MM.1S (cell line): Measurements from ENCODE around the gene CHTF18.
"Not testable (repeated sequence)": the region's sequence is repeated elsewhere in the genome, so short reads cannot be mapped to it uniquely, and the experiment has no call there.

Source experiments
- DNase-seq: peaks from one replicate; pipeline ENCODE4 v3.0.0-alpha.2; 2015
- H2AFZ ChIP-seq: fragments of 300-600 bp; sonication (generic); 2 replicates; pipeline ENCODE4 v1.6.0; 2016; ENCODE audit warnings: antibody characterized with exemption, low read length
- H3F3A ChIP-seq: fragments of 300-600 bp; sonication (generic); 2 replicates; pipeline ENCODE4 v1.6.1; 2016; ENCODE audit warnings: mild to moderate bottlenecking, antibody characterized with exemption, low read length, moderate library complexity, mixed read lengths; ENCODE audit not compliant: insufficient read depth
- H3K27ac ChIP-seq: fragments of 300-600 bp; sonication (generic); 2 replicates; pipeline ENCODE4 v1.5.1; 2016; ENCODE audit warnings: mild to moderate bottlenecking, low read length
- H3K27me3 ChIP-seq: fragments of 300-600 bp; sonication (generic); replicated peaks from 2 replicates; pipeline ENCODE4 v1.6.0; 2016; ENCODE audit warnings: low read length; ENCODE audit not compliant: insufficient read depth
- H3K36me3 ChIP-seq: fragments of 300-600 bp; sonication (generic); replicated peaks from 2 replicates; pipeline ENCODE4 v1.6.1; 2016; ENCODE audit warnings: mild to moderate bottlenecking, low read length, mixed read lengths; ENCODE audit not compliant: insufficient read depth
- H3K4me1 ChIP-seq: fragments of 300-600 bp; sonication (generic); 2 replicates; pipeline ENCODE4 v1.6.1; 2016; ENCODE audit warnings: low read length, mixed read lengths
- H3K4me2 ChIP-seq: fragments of 300-600 bp; sonication (generic); 2 replicates; pipeline ENCODE4 v1.6.0; 2016; ENCODE audit warnings: low read depth, low read length
- H3K4me3 ChIP-seq: fragments of 300-600 bp; sonication (generic); 2 replicates; pipeline ENCODE4 v1.5.1; 2016; ENCODE audit warnings: low read length, mixed read lengths
- H3K79me2 ChIP-seq: fragments of 300-600 bp; sonication (generic); 2 replicates; pipeline ENCODE4 v1.6.1; 2016; ENCODE audit warnings: mixed run types, low read length, mixed read lengths
- H3K9ac ChIP-seq: fragments of 300-600 bp; sonication (generic); 2 replicates; pipeline ENCODE4 v1.6.1; 2016; ENCODE audit warnings: low read length, mixed read lengths
- H3K9me2 ChIP-seq: fragments of 300-600 bp; sonication (generic); replicated peaks from 2 replicates; pipeline ENCODE4 v1.6.1; 2016; ENCODE audit warnings: mild to moderate bottlenecking, low read length, mixed read lengths; ENCODE audit not compliant: insufficient read depth
- H3K9me3 ChIP-seq: fragments of 300-600 bp; sonication (generic); replicated peaks from 2 replicates; pipeline ENCODE4 v1.6.1; 2016; ENCODE audit warnings: mild to moderate bottlenecking, low read length, mixed read lengths; ENCODE audit not compliant: insufficient read depth
- H4K20me1 ChIP-seq: fragments of 300-600 bp; sonication (generic); 2 replicates; pipeline ENCODE4 v1.6.1; 2016; ENCODE audit warnings: mild to moderate bottlenecking, low read length, moderate library complexity, mixed read lengths; ENCODE audit not compliant: insufficient read depth
- CTCF ChIP-seq: fragments of 300-600 bp; sonication (generic); IDR thresholded peaks from 2 replicates; pipeline ENCODE4 v1.5.1; 2016; ENCODE audit warnings: antibody characterized with exemption, low read length, mixed read lengths
- EZH2 ChIP-seq: fragments of 300-600 bp; sonication (generic); optimal IDR thresholded peaks from 2 replicates; pipeline ENCODE3; 2017; ENCODE audit warnings: low read depth, mild to moderate bottlenecking, antibody characterized with exemption, low read length, mixed read lengths
- EZH2phosphoT487 ChIP-seq: fragments of 300-600 bp; sonication (generic); IDR thresholded peaks from 2 replicates; pipeline ENCODE4 v1.6.1; 2018; ENCODE audit warnings: antibody characterized with exemption, low read length

CHTF18 gene

GRCh38 chr16:751152-752006 is 37.0 kb upstream of the CHTF18 start:
- no peaks in the 10 kb centered on the region for H3F3A ChIP-seq
- peaks cover 95% of the 10 kb centered on the region for H3K27me3 ChIP-seq
- no peak overlapping the region for H3K4me3 ChIP-seq
- H3K9me2 ChIP-seq: no peaks in the 10 kb centered on the region
- H2AFZ ChIP-seq: no peak overlapping the region
- no peak overlapping the region for H3K9ac ChIP-seq
- DNase-seq: no peak
- H3K27ac ChIP-seq: no peak overlapping the region
- no peaks in the 10 kb centered on the region for H3K9me3 ChIP-seq
- TF ChIP-seq EZH2 (no peak), EZH2phosphoT487 (no peak), CTCF (no peak)
- H3K36me3 ChIP-seq: no peaks in the 10 kb centered on the region
- no peaks in the 10 kb centered on the region for H4K20me1 ChIP-seq
- H3K79me2 ChIP-seq: no peaks in the 10 kb centered on the region
- H3K4me2 ChIP-seq: no peak overlapping the region
- H3K4me1 ChIP-seq: no peaks in the 10 kb centered on the region

- no peaks in the 10 kb centered on the region for H3F3A ChIP-seq
- H3K9me3 ChIP-seq: no peaks in the 10 kb centered on the region
- TF ChIP-seq CTCF (no peak), EZH2 (no peak), EZH2phosphoT487 (no peak)
- no peaks in the 10 kb centered on the region for H3K79me2 ChIP-seq
- no peaks in the 10 kb centered on the region for H4K20me1 ChIP-seq
- peaks cover 96% of the 10 kb centered on the region for H3K27me3 ChIP-seq
- H3K27ac ChIP-seq: no peak overlapping the region
- H3K9ac ChIP-seq: no peak overlapping the region
- no peak overlapping the region for H3K4me3 ChIP-seq
- H3K36me3 ChIP-seq: no peaks in the 10 kb centered on the region
- no peaks in the 10 kb centered on the region for H3K4me1 ChIP-seq
- DNase-seq: no peak
- H3K4me2 ChIP-seq: no peak overlapping the region
- H2AFZ ChIP-seq: no peak overlapping the region
- H3K9me2 ChIP-seq: no peaks in the 10 kb centered on the region
Measured at GRCh38 chr16:752007-752312, 36.5 kb upstream of the CHTF18 start.

GRCh38 chr16:754121-754607 is 34.3 kb upstream of the CHTF18 start:
- H3F3A ChIP-seq, H3K9me3 ChIP-seq, H3K27ac ChIP-seq, H3K9ac ChIP-seq, H2AFZ ChIP-seq, H3K4me1 ChIP-seq, H3K4me2 ChIP-seq, H3K36me3 ChIP-seq, H3K9me2 ChIP-seq, H3K4me3 ChIP-seq, H4K20me1 ChIP-seq, H3K79me2 ChIP-seq, DNase-seq: not testable (repeated sequence)
- peaks cover 90% of the 10 kb centered on the region for H3K27me3 ChIP-seq

- Histone ChIP-seq H3K4me2 (no peak overlapping the region), H3K36me3 (no peaks in the 10 kb centered on the region), H3K9me3 (no peaks in the 10 kb centered on the region), H3K4me3 (no peak overlapping the region), H4K20me1 (no peaks in the 10 kb centered on the region), H3K27me3 (peaks cover 92% of the 10 kb centered on the region), H3K9me2 (no peaks in the 10 kb centered on the region), H2AFZ (no peak overlapping the region), H3F3A (no peaks in the 10 kb centered on the region), H3K4me1 (no peaks in the 10 kb centered on the region), H3K9ac (no peak overlapping the region), H3K79me2 (no peaks in the 10 kb centered on the region), H3K27ac (no peak overlapping the region)
- DNase-seq: no peak
- TF ChIP-seq EZH2phosphoT487 (no peak), CTCF (no peak), EZH2 (no peak)
Measured at GRCh38 chr16:754656-755055, 33.8 kb upstream of the CHTF18 start.
